HG03460 (cell line): ENCODE data around the gene ELP4.
A peak's percentile ranks its signal among the peaks of the same experiment; 100 is the strongest.
"Not testable (repeated sequence)": the region's sequence is repeated elsewhere in the genome, so short reads cannot be mapped to it uniquely, and the experiment has no call there.

Source experiments
- ATAC-seq: cut with Tn5 transposase; IDR thresholded peaks from one replicate; pipeline ENCODE4 v1.9.1; 2021; ENCODE audit not compliant: unreplicated experiment

ELP4 gene

DNA sequence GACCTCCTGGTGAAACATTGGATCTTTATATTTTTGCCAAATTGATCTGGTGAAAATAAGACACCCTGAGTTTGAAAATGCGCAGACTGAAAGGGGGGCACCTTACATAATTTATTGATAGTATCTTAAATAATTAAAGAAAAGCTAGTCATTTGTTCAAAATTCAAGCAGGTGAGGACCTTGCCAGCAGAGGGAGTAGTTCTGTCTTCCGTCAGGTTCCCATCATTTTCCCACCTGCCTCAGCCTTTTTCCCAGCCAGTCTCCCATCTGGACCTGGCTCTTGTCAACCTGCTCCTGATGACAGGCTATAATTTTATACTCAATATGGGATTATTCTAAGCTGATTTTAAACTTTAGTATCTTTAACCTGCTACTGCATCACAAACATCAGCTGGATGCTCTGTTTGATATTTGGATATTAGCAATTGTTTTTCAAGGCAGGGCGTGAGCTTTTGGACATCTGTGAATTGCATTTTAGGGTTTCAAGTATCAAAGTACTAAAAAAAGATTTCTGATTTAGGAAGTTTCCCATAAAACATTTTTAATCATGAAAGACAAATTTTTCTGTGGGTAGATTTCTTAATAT lies 132.0 kb downstream of the ELP4 start:
- no peak for ATAC-seq

GRCh38 chr11:31643857-31644256 lies 134.3 kb downstream of the ELP4 start:
- ATAC-seq = no peak

GRCh38 chr11:31645747-31646146 lies 136.2 kb downstream of the ELP4 start:
- ATAC-seq = no peak

DNA sequence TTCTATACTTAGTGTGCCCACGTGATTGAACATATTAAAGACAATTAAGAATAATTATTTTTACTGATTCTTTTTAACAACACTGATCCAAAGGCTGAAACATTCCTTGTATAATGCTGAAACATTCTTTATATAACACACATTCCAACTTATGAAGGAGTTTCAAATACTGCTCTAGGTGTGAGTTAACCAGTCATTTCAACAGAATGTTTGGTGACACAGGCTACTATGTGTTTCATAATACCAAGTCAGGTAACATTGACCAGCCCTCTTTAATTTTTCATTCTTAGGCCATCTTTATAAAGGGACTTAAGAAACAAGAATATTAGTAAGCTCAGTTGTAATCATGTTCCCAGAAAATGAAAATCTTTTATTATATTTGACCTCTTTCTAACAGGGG lies 136.6 kb downstream of the ELP4 start:
- ATAC-seq = no peak

GRCh38 chr11:31649129-31649966 lies 139.8 kb downstream of the ELP4 start:
- ATAC-seq = no peak

DNA sequence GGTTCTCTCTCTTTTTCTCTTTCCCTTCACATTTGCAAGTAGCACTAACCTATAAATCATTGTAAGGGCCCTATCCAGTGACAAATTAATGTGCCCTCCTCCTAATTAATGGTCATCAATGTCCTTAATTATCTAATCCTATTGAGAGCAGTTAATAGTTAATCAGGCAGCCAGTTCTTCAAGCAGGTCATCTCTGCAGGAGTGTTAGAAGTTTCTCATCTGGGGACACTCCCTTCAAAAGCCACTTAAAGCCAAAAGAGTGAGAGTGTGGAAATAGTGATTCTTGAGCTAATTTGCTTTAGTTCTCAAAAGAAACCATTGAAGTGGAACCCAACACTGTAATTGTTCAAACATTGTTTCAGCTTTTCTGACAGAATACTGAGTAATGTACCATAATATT lies 141.6 kb downstream of the ELP4 start:
- peak; percentile 60 for ATAC-seq

DNA sequence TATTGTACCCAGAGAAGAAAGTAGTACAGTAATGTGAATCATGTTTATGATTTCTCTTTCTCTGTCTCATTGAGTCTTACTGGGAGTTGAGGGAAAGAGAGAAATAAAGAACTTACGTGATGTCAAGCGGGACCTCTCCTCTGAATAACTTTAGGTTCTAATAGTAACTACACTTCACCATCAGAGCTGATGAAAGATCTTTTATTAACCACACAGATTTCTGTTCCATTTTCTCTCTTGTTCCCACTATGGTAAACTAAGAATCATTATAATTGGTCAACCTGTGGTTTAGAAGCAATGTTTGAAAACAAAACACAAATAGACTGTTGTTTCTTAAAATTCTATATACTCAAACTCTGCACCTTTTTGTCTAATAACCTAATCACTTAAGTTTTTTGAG lies 142.3 kb downstream of the ELP4 start:
- peak; percentile 70 for ATAC-seq

DNA sequence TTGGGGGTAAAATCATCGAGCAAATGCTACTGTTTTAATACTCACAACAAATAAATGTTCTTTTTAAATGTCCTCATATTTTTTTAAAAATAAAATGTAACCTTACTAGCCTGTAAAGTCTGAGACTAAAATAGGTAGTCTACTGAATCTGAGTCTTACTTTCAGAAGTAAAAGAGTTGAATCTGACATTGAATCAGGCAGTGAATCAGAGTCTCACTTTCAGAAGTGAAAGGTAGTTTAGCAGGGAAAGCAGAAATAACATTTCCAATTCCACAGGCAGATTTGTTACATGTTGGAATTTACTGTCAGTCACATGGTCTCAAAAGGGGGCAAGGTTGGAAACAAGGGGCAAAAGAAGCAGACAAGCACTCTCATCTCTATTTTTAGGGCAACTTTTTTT lies 143.0 kb downstream of the ELP4 start:
- ATAC-seq = no peak

GRCh38 chr11:31655483-31655882 lies 145.9 kb downstream of the ELP4 start:
- no peak for ATAC-seq

DNA sequence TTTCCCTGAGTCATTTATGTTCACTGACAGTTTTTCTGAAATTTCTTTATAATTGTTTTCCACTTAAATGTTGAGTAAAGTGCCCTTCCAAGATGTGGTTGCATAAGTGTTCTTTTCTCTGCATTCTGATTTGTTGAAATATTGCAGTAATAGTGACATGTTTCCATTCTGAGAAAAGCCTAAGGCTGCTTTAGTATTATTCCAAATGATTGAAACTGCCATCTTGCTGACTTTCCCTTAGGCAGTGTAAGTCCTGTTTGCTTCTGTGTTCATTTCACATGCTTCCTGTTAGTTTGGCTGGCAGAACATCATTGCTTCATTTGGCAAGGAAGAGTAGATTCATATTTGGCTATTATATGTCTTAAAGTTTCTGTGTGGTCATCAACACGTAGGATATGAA lies 146.5 kb downstream of the ELP4 start:
- no peak for ATAC-seq

DNA sequence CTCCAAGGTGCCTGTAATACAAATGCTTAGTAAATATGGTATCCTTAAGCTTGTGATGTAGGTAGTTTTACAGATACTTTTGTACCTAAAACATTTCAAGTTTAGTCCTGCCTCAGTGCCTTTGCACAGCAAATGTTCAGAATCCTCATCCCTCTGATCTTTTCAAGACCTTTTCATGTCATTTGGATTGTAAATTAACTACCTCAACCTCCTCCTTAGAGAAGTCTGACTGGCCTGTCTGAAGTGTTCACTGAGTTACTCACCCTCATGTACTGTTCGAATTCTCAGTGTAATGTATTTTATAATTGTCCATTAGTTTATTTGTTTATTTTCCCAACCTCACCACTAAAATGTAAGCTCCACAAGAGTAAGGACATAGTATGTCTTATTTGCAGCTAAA lies 147.5 kb downstream of the ELP4 start:
- no peak for ATAC-seq

DNA sequence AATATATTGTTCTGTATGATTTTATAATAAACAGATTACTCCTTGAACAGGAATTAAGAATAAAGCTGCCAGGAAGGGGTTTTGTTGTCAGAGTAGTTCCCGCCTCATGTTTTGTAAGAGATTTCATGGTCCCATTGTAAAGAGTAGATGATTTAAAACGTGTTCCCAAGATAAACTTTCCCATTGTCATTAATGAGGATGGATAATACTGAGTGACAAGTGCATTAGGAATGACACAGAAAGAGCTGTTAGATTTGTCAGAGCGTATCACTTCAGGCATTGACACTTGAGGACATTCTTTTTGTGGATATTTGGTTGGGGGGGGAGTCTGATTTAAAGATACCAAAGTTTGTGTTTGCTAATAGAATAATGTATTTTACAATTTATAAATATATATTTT lies 154.6 kb downstream of the ELP4 start:
- ATAC-seq = no peak

DNA sequence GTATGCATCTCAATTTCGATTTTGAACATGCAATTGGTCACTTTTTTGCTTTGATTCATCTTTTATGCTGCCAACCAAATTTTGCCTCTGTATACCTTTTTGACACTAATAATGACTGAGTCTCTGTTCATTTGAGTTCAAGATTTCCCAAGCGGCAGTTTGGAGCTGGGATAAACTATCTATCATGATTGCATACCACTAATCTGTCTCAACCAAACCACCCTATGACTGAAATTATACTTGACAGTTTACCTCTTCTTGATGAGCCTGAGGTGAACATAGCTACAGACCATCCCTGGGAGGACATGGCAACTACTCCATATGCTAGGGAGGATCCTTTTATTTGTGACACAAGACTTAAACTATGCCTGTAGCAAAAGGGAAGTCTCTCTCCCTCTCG lies 155.4 kb downstream of the ELP4 start:
- no peak for ATAC-seq

GRCh38 chr11:31671681-31672080 lies 162.1 kb downstream of the ELP4 start:
- no peak for ATAC-seq

- ATAC-seq = not testable (repeated sequence)
These were observed 163.5 kb downstream of the ELP4 start for GRCh38 chr11:31673108-31673507.

DNA sequence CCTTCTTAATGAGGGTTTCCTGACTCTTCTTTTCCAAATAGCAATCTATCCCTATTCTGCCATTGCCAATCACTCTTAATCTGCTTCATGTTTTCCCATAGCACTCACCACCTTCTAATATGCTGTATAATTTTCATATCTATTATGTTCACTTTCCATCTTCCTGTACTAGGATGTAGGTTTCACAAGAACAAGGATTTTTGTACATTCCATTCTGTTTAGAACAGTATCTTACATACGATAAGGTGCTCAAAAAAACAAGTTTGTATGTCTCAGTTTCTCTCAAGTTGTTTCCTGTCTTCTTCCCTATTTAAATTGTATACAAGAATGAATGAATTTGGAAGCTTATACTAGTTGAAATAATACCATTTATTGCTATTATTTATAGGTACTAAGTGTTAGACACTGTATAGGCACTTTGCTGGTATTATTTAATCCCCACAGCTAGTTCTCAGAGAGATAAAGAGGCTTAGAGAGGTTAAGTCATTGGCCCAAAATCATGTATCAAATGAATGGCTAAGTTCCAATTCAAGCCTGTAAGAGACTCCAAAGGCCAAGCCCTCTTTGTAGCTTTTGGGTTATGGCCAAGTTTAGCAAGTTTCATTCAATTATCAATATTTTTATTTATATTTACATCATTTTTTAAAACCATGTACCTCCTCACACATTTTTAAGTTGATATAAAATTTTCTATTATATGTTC lies 166.9 kb downstream of the ELP4 start:
- ATAC-seq = no peak

GRCh38 chr11:31680770-31681169 lies 171.2 kb downstream of the ELP4 start:
- ATAC-seq = no peak

DNA sequence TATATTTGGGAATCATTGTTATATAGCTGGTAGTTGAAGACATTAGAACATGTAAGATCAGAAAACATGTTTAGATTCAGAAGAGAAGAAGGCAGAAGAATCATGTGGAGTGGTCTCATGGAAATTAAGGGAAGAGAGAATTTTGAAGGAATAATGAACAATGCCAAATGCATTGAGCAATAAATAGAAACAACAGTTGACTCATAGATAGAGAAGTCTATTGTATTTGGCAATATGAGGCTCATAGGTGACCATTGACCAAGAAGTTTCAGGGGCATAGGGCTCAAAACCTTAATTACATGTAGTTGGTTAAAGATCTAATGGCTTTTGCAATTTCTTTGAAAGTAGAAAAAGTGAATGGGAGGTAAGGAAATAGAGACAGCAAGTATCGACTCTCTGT lies 177.7 kb downstream of the ELP4 start:
- no peak for ATAC-seq

GRCh38 chr11:31687861-31688260 lies 178.3 kb downstream of the ELP4 start:
- no peak for ATAC-seq

- no peak for ATAC-seq
These were observed 180.0 kb downstream of the ELP4 start for GRCh38 chr11:31689559-31689958.

DNA sequence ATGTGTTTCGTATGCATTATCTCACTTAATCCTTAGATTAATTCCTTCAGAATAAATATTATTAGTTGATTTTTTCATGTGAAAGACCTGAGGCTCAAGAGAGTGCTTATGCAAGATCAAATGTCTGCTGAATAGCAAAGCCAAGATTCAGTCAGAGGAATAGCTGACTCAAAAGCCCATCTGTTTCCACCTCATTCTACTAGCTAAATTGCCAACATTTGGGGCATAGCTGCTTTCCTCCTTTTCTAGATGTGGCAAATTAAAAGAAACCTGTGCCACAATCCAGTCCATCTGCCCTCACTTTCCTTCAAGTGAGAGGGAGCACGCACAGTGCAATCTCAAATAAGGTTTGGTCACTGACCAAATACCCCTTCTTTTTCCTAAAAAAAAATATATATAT lies 180.5 kb downstream of the ELP4 start:
- ATAC-seq = no peak

DNA sequence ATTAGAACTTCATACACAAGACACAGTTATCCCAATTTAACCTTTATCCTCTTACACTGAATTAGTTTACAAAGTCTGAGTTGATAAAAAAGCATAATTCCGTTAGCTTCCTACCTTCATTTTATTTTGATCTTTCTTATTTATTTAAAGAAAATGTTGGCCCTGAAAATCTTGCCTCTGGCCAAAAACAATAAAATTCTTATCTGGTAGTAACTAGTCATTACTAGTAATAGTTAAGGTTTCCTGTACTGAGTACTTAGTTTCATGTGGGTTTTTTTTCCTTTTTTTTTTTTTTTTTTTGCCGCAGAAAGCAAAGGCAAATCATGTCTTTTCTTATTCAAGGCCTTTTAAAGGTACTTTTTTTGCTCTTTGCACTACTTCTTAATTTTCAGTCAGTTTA lies 180.9 kb downstream of the ELP4 start:
- no peak for ATAC-seq
